Endothelial cell of umbilical vein (primary cell): ENCODE measurements around the gene ERRFI1. TPM values are rescaled to one million over a fixed set of nuclear protein-coding genes. Genes with fewer than 3 reads are reported as not detected.

Experiments used
- BruUV-seq: library from RNA; stranded (reverse); fragments of 400-500 nt; replicated peaks from 2 replicates; lab custom pipeline; 2021; lab: Mats Ljungman, UMichigan
- CTCF ChIA-PET: fragments of 300-600, 350-600 bp; sonication (Branson Sonifier 250); formaldehyde crosslinking; loops from one replicate; lab custom pipeline; 2021; ENCODE audit warnings: antibody characterized with exemption, inconsistent platforms; lab: Charles Lee
- POLR2A ChIA-PET: fragments of 300-600, 350-600 bp; sonication (Branson Sonifier 250); formaldehyde crosslinking; loops from one replicate; lab custom pipeline; 2021; ENCODE audit warnings: antibody characterized with exemption, inconsistent platforms; lab: Charles Lee
- DNase-seq: peaks from one replicate; pipeline ENCODE4 v3.0.0-alpha.2; 2011; ENCODE audit warnings: low read depth, low spot score
- FAIRE-seq: peaks from 2 replicates; lab custom pipeline; 2011; peaks lifted over from hg19 to GRCh38; lab: Jason Lieb, UNC
- H2AFZ ChIP-seq: 2 replicates; pipeline ENCODE4 v1.6.0; 2012; ENCODE audit warnings: low read depth, low read length, control low read depth, inconsistent platforms
- H3K27ac ChIP-seq: 2 replicates; pipeline ENCODE4 v1.5.1; 2011; ENCODE audit warnings: low read depth, mild to moderate bottlenecking, control low read depth, low read length, moderate library complexity; ENCODE audit not compliant: insufficient read depth
- H3K27me3 ChIP-seq, 2 experiments: 2 replicates each; pipeline versions ENCODE4 v1.6.0 to v1.6.1; 2011; ENCODE audit warnings: low read length in 2 of 2, mixed read lengths in 1 of 2; ENCODE audit not compliant: control insufficient read depth in 2 of 2, insufficient read depth in 2 of 2
- H3K36me3 ChIP-seq, 2 experiments: 2 replicates in 1 of 2; 3 replicates in 1 of 2; pipeline ENCODE4 v1.5.1; 2011; ENCODE audit warnings: low read length in 2 of 2, mild to moderate bottlenecking in 1 of 2, moderate library complexity in 1 of 2; ENCODE audit not compliant: control insufficient read depth in 2 of 2, insufficient read depth in 2 of 2; ENCODE audit errors: extremely low read depth in 1 of 2
- H3K4me1 ChIP-seq: 3 replicates; pipeline ENCODE4 v1.5.1; 2011; ENCODE audit warnings: mild to moderate bottlenecking, low read length; ENCODE audit not compliant: control insufficient read depth, insufficient read depth; ENCODE audit errors: extremely low read depth
- H3K4me2 ChIP-seq: 2 replicates; pipeline ENCODE4 v1.6.1; 2011; ENCODE audit warnings: low read length, control low read depth, mixed read lengths; ENCODE audit not compliant: insufficient read depth
- H3K4me3 ChIP-seq, 3 experiments: fragments of 200-600 bp in 1 of 3; sonication (generic), shearing (Covaris generic) in 1 of 3; replicated peaks in 1 of 3; 2 replicates each; pipeline ENCODE4 v1.5.1; 2011 to 2016; ENCODE audit warnings: control low read depth in 3 of 3, low read length in 3 of 3, mild to moderate bottlenecking in 2 of 3, inconsistent platforms in 1 of 3, low read depth in 1 of 3, moderate library complexity in 1 of 3; ENCODE audit not compliant: insufficient read depth in 1 of 3
- H3K79me2 ChIP-seq: 2 replicates; pipeline ENCODE4 v1.6.0; 2012; ENCODE audit warnings: low read length, inconsistent platforms; ENCODE audit not compliant: control insufficient read depth, insufficient read depth
- H3K9ac ChIP-seq: replicated peaks from 2 replicates; pipeline ENCODE3; 2011; ENCODE audit warnings: low read length, control low read depth; ENCODE audit not compliant: insufficient read depth; ENCODE audit errors: extremely low read depth
- H3K9me1 ChIP-seq: replicated peaks from 3 replicates; pipeline ENCODE4 v1.6.0; 2011; ENCODE audit warnings: mild to moderate bottlenecking, low read length; ENCODE audit not compliant: control insufficient read depth, insufficient read depth; ENCODE audit errors: extremely low read depth
- H3K9me3 ChIP-seq: replicated peaks from 2 replicates; pipeline ENCODE4 v1.5.1; 2012; ENCODE audit warnings: low read length, inconsistent platforms; ENCODE audit not compliant: control insufficient read depth, insufficient read depth
- H4K20me1 ChIP-seq: replicated peaks from 2 replicates; pipeline ENCODE3; 2011; ENCODE audit warnings: mild to moderate bottlenecking, low read length; ENCODE audit not compliant: control insufficient read depth, insufficient read depth; ENCODE audit errors: extremely low read depth
- FOS ChIP-seq: IDR thresholded peaks from 2 replicates; pipeline ENCODE4 v1.6.1; 2011; ENCODE audit warnings: mild to moderate bottlenecking, low read length, moderate library complexity, borderline replicate concordance; ENCODE audit not compliant: insufficient read depth
- GATA2 ChIP-seq: IDR thresholded peaks from 2 replicates; pipeline ENCODE4 v1.7.0; 2011; ENCODE audit warnings: low read depth, mild to moderate bottlenecking, moderate library complexity, mixed read lengths, low read length; ENCODE audit not compliant: insufficient read length, insufficient read depth
- JUN ChIP-seq: IDR thresholded peaks from 2 replicates; pipeline ENCODE4 v1.6.1; 2011; ENCODE audit warnings: borderline replicate concordance, low read depth; ENCODE audit not compliant: insufficient read length, insufficient read depth
- MYC ChIP-seq: IDR thresholded peaks from one replicate; pipeline ENCODE4 v1.6.1; 2011; ENCODE audit warnings: mild to moderate bottlenecking, low read depth, low read length
- POLR2A ChIP-seq: IDR thresholded peaks from 2 replicates; pipeline ENCODE4 v1.6.1; 2012; ENCODE audit warnings: low read depth, mild to moderate bottlenecking, control low read depth, low read length
- POLR2AphosphoS5 ChIP-seq: IDR thresholded peaks from 2 replicates; pipeline ENCODE4 v1.6.1; 2012; ENCODE audit warnings: low read depth, mild to moderate bottlenecking, control low read depth, low read length, moderate library complexity; ENCODE audit not compliant: insufficient read depth
- dilution Hi-C: fragments of 300-500 bp; cut with MboI; formaldehyde crosslinking; loops from one replicate; pipeline ENCODE4 v1.15.0; 2019; ENCODE audit warnings: low sequenced_read_pairs; ENCODE audit not compliant: extremely low pct_ligation_motif_present
- intact Hi-C: fragments of 100-400 bp; cut with micrococcal nuclease; formaldehyde crosslinking; loops from one replicate; pipeline ENCODE4 v1.10.0; 2022
- polyA plus RNA-seq, 4 experiments: library from polyadenylated mRNA; depleted of rRNA in 3 of 4; stranded (reverse) in 3 of 4; unstranded in 1 of 4; fragments of >200 nt; gene quantifications; 2 replicates each; pipeline versions ENCODE4 v1.2.1 to v1.2.3, GENCODE V29; 2011 to 2012; ENCODE audit warnings: missing spikeins in 1 of 4
- total RNA-seq: library from RNA; stranded (reverse); gene quantifications from 2 replicates; pipeline ENCODE4 v1.2.3, GENCODE V29; 2021

Gene ERRFI1
- total and polyA plus RNA-seq, 2 donors (not counting 3 experiments of a cell fraction or from before 2014, with no cell fraction given) = 28.1 to 32.0 TPM

- POLR2A ChIA-PET = interaction anchor here (0.9 to 1.9 kb wide), 3 partner anchors 9 to 290 kb away, joined by 3 to 6 read pairs (median 5); no protein-coding TSS in a partner anchor
- dilution Hi-C loops (no loop called here), intact Hi-C loops (loop anchor here (2.0 kb wide), 1 partner anchor 42 kb away; no protein-coding TSS in a partner anchor)
- Histone ChIP-seq H3K36me3 (no peaks in the 10 kb centered on the region), H3K4me3 (peak overlapping the region in 1 of 3 experiments; percentile 98), H4K20me1 (no peaks in the 10 kb centered on the region), H3K27me3 (no peaks in the 10 kb centered on the region), H3K9ac (peak overlapping the region; percentile 91), H2AFZ (no peak overlapping the region), H3K9me1 (no peaks in the 10 kb centered on the region), H3K9me3 (no peaks in the 10 kb centered on the region), H3K27ac (no peak overlapping the region), H3K79me2 (peaks cover 67% of the 10 kb centered on the region), H3K4me2 (peak overlapping the region; percentile 94), H3K4me1 (peaks cover 77% of the 10 kb centered on the region)
- no peak for TF ChIP-seq POLR2AphosphoS5
- no peak for TF ChIP-seq FOS
- TF ChIP-seq MYC = no peak
- CTCF ChIA-PET = interaction anchor here (0.8 to 2.4 kb wide), 4 partner anchors 9 to 290 kb away, joined by 3 to 20 read pairs (median 8); no protein-coding TSS in a partner anchor
- no TSS peak for BruUV-seq
- DNase-seq (no peak), FAIRE-seq (no peak)
Observed at GRCh38 chr1:8024329-8024728, 1.8 kb downstream of the ERRFI1 start.

- Histone ChIP-seq H3K36me3 (no peaks in the 10 kb centered on the region), H3K4me1 (peaks cover 81% of the 10 kb centered on the region), H3K4me2 (peak overlapping the region; percentile 94), H4K20me1 (no peaks in the 10 kb centered on the region), H3K79me2 (peaks cover 71% of the 10 kb centered on the region), H2AFZ (no peak overlapping the region), H3K9me3 (no peaks in the 10 kb centered on the region), H3K9ac (no peak overlapping the region), H3K9me1 (no peaks in the 10 kb centered on the region), H3K4me3 (peak overlapping the region in 1 of 3 experiments; percentile 98), H3K27ac (no peak overlapping the region), H3K27me3 (no peaks in the 10 kb centered on the region)
- no peak for DNase-seq
- TF ChIP-seq FOS = no peak
- TF ChIP-seq GATA2 = no peak
- no peak for TF ChIP-seq MYC
- TF ChIP-seq POLR2AphosphoS5 = no peak
- no peak for TF ChIP-seq JUN
- no peak for TF ChIP-seq POLR2A
- BruUV-seq = no TSS peak
- ChIA-PET POLR2A (interaction anchor here (1.3 to 1.9 kb wide), 2 partner anchors 9 to 290 kb away, joined by 5 to 6 read pairs; no protein-coding TSS in a partner anchor), CTCF (interaction anchor here (0.8 to 2.4 kb wide), 4 partner anchors 9 to 290 kb away, joined by 3 to 20 read pairs (median 8); no protein-coding TSS in a partner anchor)
- intact Hi-C loops (loop anchor here (2.0 kb wide), 1 partner anchor 41 kb away; no protein-coding TSS in a partner anchor), dilution Hi-C loops (no loop called here)
- FAIRE-seq = no peak
Observed at GRCh38 chr1:8023995-8024313, 2.2 kb downstream of the ERRFI1 start.
